IMR-90 (cell line): ENCODE data around the gene DNAJC7. TPM values are rescaled to one million over a fixed set of nuclear protein-coding genes. Genes with fewer than 3 reads are reported as not detected.

Experiments
- ATAC-seq: fragments of 200-7000 bp; cut with Tn5 transposase; 2 replicates; pipeline ENCODE4 v1.9.1; 2020; ENCODE audit warnings: low read depth, mild to moderate bottlenecking, moderate library complexity
- BruUV-seq: library from RNA; stranded (reverse); fragments of 400-500 nt; replicated peaks from 2 replicates; lab custom pipeline; 2021; lab: Mats Ljungman, UMichigan
- CTCF ChIA-PET: fragments of 300-600 bp; formaldehyde crosslinking; extraction: SDS; loops from one replicate; lab custom pipeline; 2021; ENCODE audit warnings: antibody characterized with exemption; lab: Yijun Ruan, JAX
- POLR2A ChIA-PET: fragments of 300-600 bp; sonication (Branson Sonifier 250); formaldehyde crosslinking; loops from one replicate; lab custom pipeline; 2022; ENCODE audit warnings: antibody characterized with exemption; ENCODE audit not compliant: unreplicated experiment; lab: Charles Lee
- DNase-seq: peaks from one replicate; pipeline ENCODE4 v3.0.0; 2013
- H2AFZ ChIP-seq: replicated peaks from 2 replicates; pipeline ENCODE3; 2013; ENCODE audit warnings: low read length, mild to moderate bottlenecking; ENCODE audit not compliant: poor library complexity
- H2AK5ac ChIP-seq: 2 replicates; pipeline ENCODE4 v1.6.1; 2013; ENCODE audit warnings: low read depth, low read length, inconsistent platforms
- H2AK9ac ChIP-seq: replicated peaks from 2 replicates; pipeline ENCODE3; 2013; ENCODE audit warnings: mild to moderate bottlenecking, low read depth, low read length, moderate library complexity; ENCODE audit not compliant: poor library complexity
- H2BK120ac ChIP-seq: 2 replicates; pipeline ENCODE4 v1.6.1; 2013; ENCODE audit warnings: low read depth, low read length, inconsistent platforms
- H2BK15ac ChIP-seq: 3 replicates; pipeline ENCODE4 v1.6.1; 2013; ENCODE audit warnings: low read depth, low read length, inconsistent platforms
- H2BK20ac ChIP-seq: 2 replicates; pipeline ENCODE4 v1.6.1; 2013; ENCODE audit warnings: low read depth, mild to moderate bottlenecking, inconsistent platforms, low read length, moderate library complexity
- H2BK5ac ChIP-seq: 2 replicates; pipeline ENCODE4 v1.6.1; 2013; ENCODE audit warnings: mild to moderate bottlenecking, low read depth, low read length, inconsistent platforms; ENCODE audit not compliant: poor library complexity, severe bottlenecking
- H3K14ac ChIP-seq: replicated peaks from 2 replicates; pipeline ENCODE4 v1.6.1; 2013; ENCODE audit warnings: low read depth, low read length, inconsistent platforms
- H3K18ac ChIP-seq: 2 replicates; pipeline ENCODE4 v1.6.1; 2013; ENCODE audit warnings: low read depth, low read length, control low read depth
- H3K23ac ChIP-seq: 2 replicates; pipeline ENCODE4 v1.6.1; 2013; ENCODE audit warnings: low read depth, low read length, inconsistent platforms
- H3K27ac ChIP-seq: 2 replicates; pipeline ENCODE4 v1.5.1; 2013; ENCODE audit warnings: mild to moderate bottlenecking, control low read depth, low read length; ENCODE audit not compliant: insufficient read depth
- H3K27me3 ChIP-seq: 2 replicates; pipeline ENCODE4 v1.6.1; 2013; ENCODE audit warnings: low read length; ENCODE audit not compliant: control insufficient read depth, insufficient read depth
- H3K36me3 ChIP-seq: 2 replicates; pipeline ENCODE4 v1.6.1; 2013; ENCODE audit warnings: low read length, mixed read lengths; ENCODE audit not compliant: control insufficient read depth, insufficient read depth
- H3K4ac ChIP-seq: 2 replicates; pipeline ENCODE4 v1.6.1; 2013; ENCODE audit warnings: low read depth, low read length, inconsistent platforms
- H3K4me1 ChIP-seq: 2 replicates; pipeline ENCODE4 v1.6.1; 2013; ENCODE audit warnings: low read length, mixed read lengths; ENCODE audit not compliant: control insufficient read depth, insufficient read depth
- H3K4me2 ChIP-seq: 2 replicates; pipeline ENCODE4 v1.6.1; 2013; ENCODE audit warnings: low read depth, mild to moderate bottlenecking, control low read depth, low read length, moderate library complexity
- H3K4me3 ChIP-seq: 2 replicates; pipeline ENCODE4 v1.5.1; 2013; ENCODE audit warnings: low read depth, mild to moderate bottlenecking, control low read depth, low read length, moderate library complexity; ENCODE audit not compliant: insufficient read depth
- H3K56ac ChIP-seq: 2 replicates; pipeline ENCODE4 v1.6.1; 2013; ENCODE audit warnings: low read length, inconsistent platforms; ENCODE audit not compliant: insufficient read depth; ENCODE audit errors: extremely low read depth
- H3K79me1 ChIP-seq, 2 experiments: 2 replicates each; pipeline ENCODE4 v1.6.1; 2013; ENCODE audit warnings: low read length in 2 of 2, inconsistent platforms in 1 of 2, low read depth in 1 of 2
- H3K9ac ChIP-seq: 2 replicates; pipeline ENCODE4 v1.6.1; 2013; ENCODE audit warnings: low read depth, low read length, control low read depth
- H3K9me1 ChIP-seq: 2 replicates; pipeline ENCODE4 v1.6.1; 2013; ENCODE audit warnings: low read length, inconsistent platforms; ENCODE audit not compliant: insufficient read depth
- H3K9me3 ChIP-seq: 2 replicates; pipeline ENCODE4 v1.6.1; 2013; ENCODE audit warnings: low read length; ENCODE audit not compliant: control insufficient read depth, insufficient read depth
- H4K20me1 ChIP-seq: 2 replicates; pipeline ENCODE4 v1.6.1; 2013; ENCODE audit warnings: low read length, inconsistent platforms; ENCODE audit not compliant: insufficient read depth
- H4K5ac ChIP-seq: 2 replicates; pipeline ENCODE4 v1.6.1; 2013; ENCODE audit warnings: mild to moderate bottlenecking, low read depth, low read length, control low read depth
- H4K8ac ChIP-seq, 2 experiments: 2 replicates each; pipeline ENCODE4 v1.6.1; 2013; ENCODE audit warnings: low read depth in 2 of 2, low read length in 2 of 2, control low read depth in 1 of 2, inconsistent platforms in 1 of 2
- H4K91ac ChIP-seq: 2 replicates; pipeline ENCODE4 v1.6.1; 2013; ENCODE audit warnings: low read depth, low read length, inconsistent platforms; ENCODE audit not compliant: insufficient read depth
- CHD1 ChIP-seq: IDR thresholded peaks from 2 replicates; pipeline ENCODE4 v1.6.1; 2012; ENCODE audit warnings: low read depth, low read length, improper control_type of control experiment
- ELK1 ChIP-seq: fragments of 150-350 bp; IDR thresholded peaks from 2 replicates; pipeline ENCODE4 v1.6.1; 2016; ENCODE audit warnings: low read depth, mild to moderate bottlenecking, low read length, moderate library complexity, borderline replicate concordance
- FOS ChIP-seq: fragments of 150-350 bp; IDR thresholded peaks from 2 replicates; pipeline ENCODE4 v1.6.1; 2016; ENCODE audit warnings: low read depth, low read length
- MAFK ChIP-seq: IDR thresholded peaks from 2 replicates; pipeline ENCODE4 v1.6.1; 2012; ENCODE audit warnings: low read depth, low read length, improper control_type of control experiment
- MAZ ChIP-seq: IDR thresholded peaks from 2 replicates; pipeline ENCODE4 v1.6.1; 2012; ENCODE audit warnings: low read depth, mild to moderate bottlenecking, low read length, improper control_type of control experiment, moderate library complexity, borderline replicate concordance
- MXI1 ChIP-seq: IDR thresholded peaks from 2 replicates; pipeline ENCODE4 v1.6.1; 2012; ENCODE audit warnings: low read depth, mild to moderate bottlenecking, low read length, moderate library complexity, borderline replicate concordance
- NFE2L2 ChIP-seq: fragments of 150-350 bp; IDR thresholded peaks from 2 replicates; pipeline ENCODE4 v1.6.1; 2016; ENCODE audit warnings: low read depth, mild to moderate bottlenecking, low read length
- POLR2A ChIP-seq: IDR thresholded peaks from 2 replicates; pipeline ENCODE4 v1.6.1; 2012; ENCODE audit warnings: mild to moderate bottlenecking, low read depth, low read length
- RCOR1 ChIP-seq: IDR thresholded peaks from 2 replicates; pipeline ENCODE4 v1.6.1; 2012; ENCODE audit warnings: mild to moderate bottlenecking, low read length, improper control_type of control experiment; ENCODE audit not compliant: insufficient replicate concordance
- RFX5 ChIP-seq: IDR thresholded peaks from 2 replicates; pipeline ENCODE4 v1.8.0; 2012; ENCODE audit warnings: low read depth, mild to moderate bottlenecking, low read length, moderate library complexity
- SMC3 ChIP-seq: fragments of 150-350 bp; IDR thresholded peaks from 2 replicates; pipeline ENCODE4 v1.6.1; 2016; ENCODE audit warnings: low read depth, mild to moderate bottlenecking, antibody characterized with exemption, low read length, moderate library complexity
- USF2 ChIP-seq: fragments of 150-350 bp; IDR thresholded peaks from 2 replicates; pipeline ENCODE4 v1.6.1; 2017; ENCODE audit warnings: mild to moderate bottlenecking, antibody characterized with exemption, low read length, low read depth
- WGBS, 2 experiments: methylation state at CpG; one replicate each; pipeline versions ENCODE4 v1.1.5 to v1.1.7; 2013; ENCODE audit warnings: missing lambda C conversion rate in 2 of 2; ENCODE audit not compliant: insufficient read length in 1 of 2; ENCODE audit errors: extremely low coverage in 2 of 2; 5-methylcytosine and 5-hydroxymethylcytosine counted together
- dilution Hi-C: fragments of 300-500 bp; cut with HindIII; formaldehyde crosslinking; loops from one replicate; pipeline ENCODE4 v1.14.3; 2018; ENCODE audit warnings: low sequenced_read_pairs; ENCODE audit not compliant: unreplicated experiment
- in situ Hi-C: fragments of 300-500 bp; cut with MboI; formaldehyde crosslinking; loops from 3 replicates; pipeline ENCODE4 v1.14.3; 2019; ENCODE audit warnings: low sequenced_read_pairs, inconsistent platforms, mixed read lengths
- intact Hi-C: fragments of 100-400 bp; cut with micrococcal nuclease; formaldehyde crosslinking; loops from 2 replicates; pipeline ENCODE4 v1.10.0; 2022
- polyA plus RNA-seq, 3 experiments: library from polyadenylated mRNA; depleted of rRNA; stranded (reverse); fragments of >200 nt; gene quantifications; 2 replicates each; pipeline ENCODE4 v1.2.3, GENCODE V29; 2012; ENCODE audit warnings: low replicate concordance in 1 of 3
- total RNA-seq: library from RNA; depleted of rRNA; stranded (reverse); fragments of >200 nt; gene quantifications from 2 replicates; pipeline ENCODE4 v1.2.3, GENCODE V29; 2012

Gene DNAJC7
- total and polyA plus RNA-seq, 2 of the 4 experiments (the other 2 are of a cell fraction): 49.3 to 71.7 TPM

- H4K8ac ChIP-seq: no peak overlapping the region
- 0 out of 2 replicates have a peak, but pooled peaks cover 1% of the 10 kb centered on the region for H3K4me1 ChIP-seq
- no peak overlapping the region for H3K9ac ChIP-seq
- no peak overlapping the region for H3K14ac ChIP-seq
- H3K27me3 ChIP-seq: peaks cover 72% of the 10 kb centered on the region
- DNase-seq: no peak
- CTCF ChIA-PET: interaction anchor here (1.0 kb wide), 1 partner anchor 9 kb away, joined by 3 read pairs; no protein-coding TSS in a partner anchor
- dilution Hi-C loops: no loop called here
- POLR2A ChIA-PET: no interaction called here
- BruUV-seq: no TSS peak
- H2BK20ac ChIP-seq: no peak overlapping the region
- H3K36me3 ChIP-seq: no peaks in the 10 kb centered on the region
- no peak overlapping the region; the same call in 1 of the 2 replicates for H2AK5ac ChIP-seq
- H2AK9ac ChIP-seq: peak overlapping the region; percentile 42
- in situ Hi-C loops: no loop called here
- no peak overlapping the region for H4K91ac ChIP-seq
- H4K20me1 ChIP-seq: no peaks in the 10 kb centered on the region
- TF ChIP-seq NFE2L2 (no peak), POLR2A (no peak), MAFK (no peak), USF2 (no peak), SMC3 (no peak), FOS (no peak), MAZ (no peak), RCOR1 (no peak), RFX5 (no peak), CHD1 (no peak), MXI1 (no peak), ELK1 (no peak)
- H3K4me3 ChIP-seq: no peak overlapping the region
- WGBS, 2 experiments: no CpG with 5 or more reads among the region's 8 CpGs
- H3K4me2 ChIP-seq: peak overlapping the region; percentile 46; the same call in 1 of the 2 replicates
- no peak overlapping the region for H3K27ac ChIP-seq
- H4K5ac ChIP-seq: no peak overlapping the region
- H2BK5ac ChIP-seq: no peak overlapping the region
- H3K4ac ChIP-seq: no peak overlapping the region
- H3K9me3 ChIP-seq: no peaks in the 10 kb centered on the region
- intact Hi-C loops: no loop called here
- H3K23ac ChIP-seq: no peak overlapping the region
- no peak for ATAC-seq
- H3K18ac ChIP-seq: no peak overlapping the region
- H3K9me1 ChIP-seq: peaks cover 3% of the 10 kb centered on the region; the same call in 1 of the 2 replicates
- H3K79me1 ChIP-seq: no peaks in the 10 kb centered on the region
- no peak overlapping the region for H3K56ac ChIP-seq
- peak overlapping the region; percentile 85 for H2AFZ ChIP-seq
- no peak overlapping the region for H2BK120ac ChIP-seq
- no peak overlapping the region for H2BK15ac ChIP-seq
Observed at GRCh38 chr17:42051013-42051400, 33.8 kb upstream of the DNAJC7 start.
